NCI-H187 (cell line): ENCODE data around the gene YAE1.

ENCODE experiments used
- DNase-seq, 2 experiments: peaks; one replicate each; lab custom pipeline; 2025; lab: John Stamatoyannopoulos, UW

The YAE1 gene

GRCh38 chr7:39607865-39608264, 41.7 kb downstream of the YAE1 start:
- no peak for DNase-seq

GRCh38 chr7:39608278-39608677, 42.1 kb downstream of the YAE1 start:
- no peak for DNase-seq

GRCh38 chr7:39609113-39609934, 43.1 kb downstream of the YAE1 start:
- DNase-seq: no peak

GRCh38 chr7:39609935-39610263, 43.7 kb downstream of the YAE1 start:
- no peak for DNase-seq

- no peak for DNase-seq
These were observed 47.4 kb downstream of the YAE1 start for GRCh38 chr7:39613577-39613976.

- DNase-seq: no peak
These were observed 48.1 kb downstream of the YAE1 start for GRCh38 chr7:39614299-39614698.

- no peak for DNase-seq
These were observed 49.3 kb downstream of the YAE1 start for GRCh38 chr7:39615350-39615975.

GRCh38 chr7:39616138-39616537, 49.9 kb downstream of the YAE1 start:
- DNase-seq: no peak

GRCh38 chr7:39617005-39617404, 50.8 kb downstream of the YAE1 start:
- no peak for DNase-seq

- no peak for DNase-seq
These were observed 52.7 kb downstream of the YAE1 start for GRCh38 chr7:39618868-39619267.

GRCh38 chr7:39620486-39620885, 54.3 kb downstream of the YAE1 start:
- no peak for DNase-seq

- no peak for DNase-seq
These were observed 55.1 kb downstream of the YAE1 start for GRCh38 chr7:39621261-39621660.

- no peak for DNase-seq
These were observed 55.7 kb downstream of the YAE1 start for GRCh38 chr7:39621784-39622411.
